Epidermal melanocyte (primary cell): ENCODE measurements around the gene MRPL14.
"Not testable (repeated sequence)": the region's sequence is repeated elsewhere in the genome, so short reads cannot be mapped to it uniquely, and the experiment has no call there.

Source experiments
- DNase-seq: peaks from one replicate; pipeline ENCODE4 v3.0.0; 2011; ENCODE audit warnings: low spot score; ENCODE audit not compliant: insufficient read length

The MRPL14 gene

GRCh38 chr6:44150317-44150917 is 23.2 kb upstream of the MRPL14 start:
- no peak for DNase-seq

GRCh38 chr6:44149369-44150012 is 22.2 kb upstream of the MRPL14 start:
- no peak for DNase-seq

DNA sequence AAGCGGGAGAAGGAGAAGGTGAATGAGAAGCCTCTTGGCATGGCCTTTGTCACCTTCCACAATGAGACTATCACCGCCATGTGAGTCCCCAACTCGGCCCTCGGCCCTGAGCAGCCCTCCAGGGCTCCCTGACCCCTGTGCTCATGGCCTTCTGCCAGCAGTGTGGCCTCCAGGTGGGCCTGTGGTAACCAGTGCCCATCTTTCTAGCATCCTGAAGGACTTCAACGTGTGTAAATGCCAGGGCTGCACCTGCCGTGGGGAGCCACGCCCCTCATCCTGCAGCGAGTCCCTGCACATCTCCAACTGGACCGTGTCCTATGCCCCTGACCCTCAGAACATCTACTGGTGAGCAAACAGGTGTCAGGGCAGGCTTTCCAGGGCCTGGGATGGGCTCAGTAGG is 21.1 kb upstream of the MRPL14 start:
- no peak for DNase-seq

DNA sequence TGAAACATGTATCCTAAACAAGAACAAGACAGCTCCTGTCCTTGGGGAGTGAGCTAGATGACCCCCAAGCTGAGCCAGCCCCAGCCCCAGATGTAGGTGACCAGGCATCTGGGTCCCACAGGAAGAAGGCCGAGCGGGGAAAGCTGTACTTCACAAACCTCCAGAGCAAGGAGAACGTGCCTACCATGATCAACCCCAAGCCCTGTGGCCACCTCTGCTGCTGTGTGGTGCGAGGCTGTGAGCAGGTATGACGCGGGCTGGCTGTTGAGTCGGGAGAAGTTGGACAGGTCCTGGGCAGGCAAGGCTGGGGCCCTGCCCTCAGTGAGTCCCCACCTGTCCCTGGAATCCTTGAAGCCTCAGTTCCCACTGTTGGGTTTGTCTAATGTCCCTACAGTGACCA is 20.0 kb upstream of the MRPL14 start:
- no peak for DNase-seq

- DNase-seq = no peak
Observed at GRCh38 chr6:44146685-44147084, 19.4 kb upstream of the MRPL14 start.

DNA sequence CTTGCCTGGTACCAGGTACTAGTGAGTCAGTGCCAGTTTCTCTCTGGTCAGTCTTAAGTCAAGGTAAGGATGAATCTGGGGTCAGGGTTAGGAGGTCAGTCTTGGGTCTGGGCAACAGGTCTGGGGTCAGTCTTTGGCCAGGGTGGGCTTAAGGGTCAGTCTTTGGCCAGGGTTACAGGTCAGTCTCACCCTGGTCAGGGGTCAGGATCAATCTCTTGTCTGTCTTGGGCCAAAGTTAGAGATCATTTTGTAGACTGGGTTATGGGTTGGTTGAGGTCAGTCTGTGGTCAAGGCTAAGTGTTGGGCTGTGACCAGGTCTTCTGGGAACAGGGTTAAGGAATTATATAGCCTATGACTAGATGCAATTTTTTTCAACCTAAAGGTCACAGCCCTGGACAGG is 18.6 kb upstream of the MRPL14 start:
- DNase-seq = no peak

DNA sequence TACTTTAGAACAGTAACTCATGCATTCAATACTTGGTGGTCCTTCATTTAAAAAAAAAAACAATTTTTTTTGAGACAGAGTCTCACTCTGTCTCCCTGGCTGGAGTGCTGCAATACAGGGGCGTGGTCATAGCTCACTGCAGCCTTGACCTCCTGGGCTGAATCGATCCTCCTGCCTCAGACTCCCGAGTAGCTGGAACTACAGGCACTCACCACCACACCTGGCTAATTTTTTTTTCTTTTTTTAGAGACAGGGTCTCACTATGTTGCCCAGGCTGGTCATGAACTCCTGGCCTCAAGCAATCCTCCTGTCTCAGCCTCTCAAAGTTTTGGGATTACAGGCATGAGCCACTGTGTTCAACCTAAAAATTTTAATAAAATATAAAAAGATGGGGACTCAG is 17.3 kb upstream of the MRPL14 start:
- not testable (repeated sequence) for DNase-seq

DNA sequence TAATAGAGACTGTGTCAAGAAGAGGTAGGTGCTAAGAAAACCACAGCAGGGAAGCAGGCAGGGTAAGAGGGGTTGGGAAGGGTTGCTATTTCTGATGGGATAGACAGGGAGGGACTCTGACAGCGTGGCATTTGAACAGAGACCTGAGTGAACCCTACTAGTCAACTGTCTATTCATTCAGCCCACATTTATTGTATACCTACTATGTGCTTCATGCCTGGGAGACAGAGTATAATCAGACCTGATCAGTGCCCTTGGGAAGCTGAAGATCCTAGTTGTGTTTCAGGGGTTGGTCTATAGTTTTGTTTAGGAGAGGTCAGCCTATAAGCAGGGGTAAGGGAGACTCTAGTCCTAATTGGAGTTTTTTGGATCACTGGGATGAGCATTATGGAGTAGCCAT is 16.5 kb upstream of the MRPL14 start:
- no peak for DNase-seq

GRCh38 chr6:44142835-44143234 is 15.6 kb upstream of the MRPL14 start:
- no peak for DNase-seq

GRCh38 chr6:44139351-44139743 is 12.1 kb upstream of the MRPL14 start:
- no peak for DNase-seq

DNA sequence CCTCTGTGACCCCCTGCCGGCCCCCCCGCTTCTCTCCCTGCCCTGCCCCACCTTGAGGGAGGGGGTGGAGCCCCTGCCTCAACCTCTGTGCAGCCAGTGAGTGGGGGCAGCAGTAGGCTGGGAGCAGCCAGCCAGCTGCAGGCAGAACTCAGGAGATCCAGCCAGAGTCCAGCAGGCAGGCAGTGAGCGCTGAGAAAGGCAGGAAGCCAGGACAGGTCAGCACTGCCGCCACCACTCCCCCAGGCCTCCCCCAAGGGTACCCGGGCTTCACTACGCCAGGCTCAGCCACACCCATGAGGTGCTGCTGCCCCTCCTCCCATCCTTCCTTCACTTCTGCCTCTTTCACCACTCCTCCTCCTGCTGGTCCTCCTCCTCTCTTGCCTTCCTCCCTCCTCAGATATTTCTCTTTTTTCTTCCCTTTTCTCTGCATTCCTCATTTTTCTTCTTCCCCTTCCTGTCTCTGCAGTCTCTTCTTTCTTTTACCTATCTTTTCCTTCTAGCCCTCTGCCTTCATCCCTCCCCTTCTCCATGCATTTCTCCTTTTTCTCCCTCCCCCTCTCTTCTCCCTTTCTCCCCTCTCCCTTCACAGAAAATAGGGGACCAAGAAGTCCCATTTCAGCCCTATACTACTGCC is 11.6 kb upstream of the MRPL14 start:
- DNase-seq = no peak

- no peak for DNase-seq
Observed at GRCh38 chr6:44135875-44136274, 8.6 kb upstream of the MRPL14 start.

DNA sequence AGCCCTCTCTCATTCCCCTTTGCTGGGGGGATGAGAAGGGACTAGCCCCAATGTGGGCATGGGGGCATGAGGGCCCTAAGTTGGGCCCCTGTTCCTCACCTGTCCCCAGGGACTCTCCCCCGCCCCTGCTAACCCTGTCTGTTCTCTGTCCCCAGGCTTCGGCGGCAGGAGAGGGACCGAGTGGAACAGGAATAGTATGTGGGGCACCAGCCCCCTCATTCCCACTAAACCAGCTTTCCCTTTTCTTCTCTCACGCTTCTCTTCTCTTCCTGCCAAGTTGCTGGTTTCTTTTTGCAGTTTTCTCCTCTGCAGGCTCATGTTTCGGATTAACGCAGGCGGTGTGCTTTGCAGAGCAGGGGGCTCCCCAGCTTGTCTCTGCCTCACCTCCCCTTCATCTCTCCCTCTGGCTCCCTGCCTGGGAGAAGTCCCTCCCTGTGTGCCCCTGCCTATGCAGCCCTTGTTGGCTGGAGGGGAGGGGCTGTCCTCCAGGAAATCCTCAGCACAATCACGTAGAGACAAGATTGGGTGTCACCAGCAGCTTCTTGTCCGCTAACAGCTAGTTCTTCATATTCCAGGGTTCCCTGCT is 8.0 kb upstream of the MRPL14 start:
- DNase-seq = no peak

DNA sequence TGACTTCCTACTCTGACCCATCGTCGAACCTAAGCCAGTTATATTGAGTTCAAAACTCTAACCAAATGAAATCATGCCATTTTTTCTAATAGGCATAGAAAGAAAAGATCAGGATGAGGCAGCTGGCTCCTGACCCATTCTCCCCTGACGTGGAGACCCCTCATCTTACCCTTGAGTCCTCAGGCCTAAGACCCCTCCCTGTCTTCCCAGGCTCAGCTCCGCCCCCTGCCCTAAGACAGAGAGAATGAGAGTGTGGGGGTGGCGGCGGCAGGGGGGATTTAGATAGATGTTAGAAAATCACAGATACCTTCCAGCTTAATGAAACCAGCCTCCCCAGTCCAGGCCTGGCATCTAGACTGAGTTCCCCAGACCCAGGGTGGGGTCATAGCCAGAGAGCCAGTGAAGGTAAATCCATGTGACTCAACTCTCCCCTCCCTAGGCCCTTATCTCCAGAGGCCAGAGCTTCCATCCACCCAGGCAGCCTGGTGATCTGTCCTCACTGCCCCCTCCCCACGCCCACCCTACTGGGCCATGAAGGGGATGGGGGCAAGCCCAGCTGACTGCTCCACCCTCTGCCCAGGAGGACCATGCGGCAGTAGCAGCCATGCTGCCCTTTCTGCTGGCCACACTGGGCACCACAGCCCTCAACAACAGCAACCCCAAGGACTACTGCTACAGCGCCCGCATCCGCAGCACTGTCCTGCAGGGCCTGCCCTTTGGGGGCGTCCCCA is 6.9 kb upstream of the MRPL14 start:
- no peak for DNase-seq

DNA sequence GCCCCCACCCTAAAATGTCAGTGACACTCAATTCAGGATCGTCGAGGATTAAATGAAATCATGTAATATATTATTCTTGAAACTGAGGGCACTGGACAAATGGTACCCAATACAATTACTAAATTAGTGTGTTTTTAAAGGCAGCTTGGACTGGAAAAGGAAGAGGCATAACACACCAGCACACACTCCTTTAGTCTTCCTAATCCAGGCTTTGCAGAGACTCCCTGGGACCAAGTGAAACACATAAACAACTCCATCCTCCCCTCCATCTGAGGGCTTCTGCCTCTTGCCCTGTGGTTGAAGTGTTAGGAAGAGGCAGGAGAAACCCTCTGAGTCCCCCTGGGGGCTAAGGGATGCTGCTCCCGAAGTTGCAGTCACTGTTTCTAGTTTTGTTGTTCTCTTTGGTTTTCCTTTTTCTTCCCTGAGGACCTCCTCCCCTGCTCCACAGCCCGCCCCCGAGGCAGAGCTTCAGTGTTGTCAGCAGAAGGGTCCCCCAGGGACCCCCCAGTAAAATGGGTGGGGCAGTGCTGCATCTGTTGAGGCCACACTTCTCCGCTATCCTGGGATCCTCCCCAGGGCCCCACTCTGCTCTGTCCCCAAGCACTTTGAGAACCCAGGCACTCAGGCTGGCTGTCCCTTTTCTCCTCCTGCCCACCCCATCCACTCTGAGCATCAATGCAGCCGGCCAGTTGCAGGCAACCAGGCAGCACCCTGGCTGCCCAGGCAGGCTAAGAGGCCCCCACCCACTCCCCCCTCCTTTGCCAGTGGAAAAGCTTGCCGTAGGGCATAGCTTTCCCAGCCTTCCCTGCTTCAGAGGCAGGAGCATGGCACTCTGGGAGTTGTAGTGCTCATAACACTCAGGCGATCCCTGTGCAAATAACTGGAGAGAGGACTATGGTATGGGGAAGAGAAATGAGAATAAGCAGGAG is 6.0 kb upstream of the MRPL14 start:
- peak; percentile 90 for DNase-seq

- no peak for DNase-seq
Observed at GRCh38 chr6:44132476-44132875, 5.2 kb upstream of the MRPL14 start.

DNA sequence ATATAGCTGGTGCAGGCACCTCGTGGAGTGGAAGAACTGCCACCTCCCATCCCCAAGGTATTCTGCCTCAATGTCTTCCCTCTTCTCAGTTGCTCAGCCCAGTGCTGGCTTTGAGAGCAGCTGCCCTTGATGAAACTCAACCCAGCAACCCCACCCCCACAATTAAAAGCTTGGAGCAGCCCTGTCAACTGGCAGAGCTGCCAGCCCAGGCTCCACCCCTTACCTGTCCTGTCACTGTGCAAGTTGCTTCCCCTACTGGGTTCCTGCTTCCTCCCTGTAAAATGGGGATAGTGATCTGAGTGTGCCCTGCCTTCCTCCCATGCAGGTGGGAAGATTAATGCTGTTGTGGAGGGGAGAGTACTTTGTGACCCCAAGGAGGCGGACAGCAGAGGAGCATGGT is 4.6 kb upstream of the MRPL14 start:
- no peak for DNase-seq

GRCh38 chr6:44129841-44130322 is 2.6 kb upstream of the MRPL14 start:
- DNase-seq = no peak

DNA sequence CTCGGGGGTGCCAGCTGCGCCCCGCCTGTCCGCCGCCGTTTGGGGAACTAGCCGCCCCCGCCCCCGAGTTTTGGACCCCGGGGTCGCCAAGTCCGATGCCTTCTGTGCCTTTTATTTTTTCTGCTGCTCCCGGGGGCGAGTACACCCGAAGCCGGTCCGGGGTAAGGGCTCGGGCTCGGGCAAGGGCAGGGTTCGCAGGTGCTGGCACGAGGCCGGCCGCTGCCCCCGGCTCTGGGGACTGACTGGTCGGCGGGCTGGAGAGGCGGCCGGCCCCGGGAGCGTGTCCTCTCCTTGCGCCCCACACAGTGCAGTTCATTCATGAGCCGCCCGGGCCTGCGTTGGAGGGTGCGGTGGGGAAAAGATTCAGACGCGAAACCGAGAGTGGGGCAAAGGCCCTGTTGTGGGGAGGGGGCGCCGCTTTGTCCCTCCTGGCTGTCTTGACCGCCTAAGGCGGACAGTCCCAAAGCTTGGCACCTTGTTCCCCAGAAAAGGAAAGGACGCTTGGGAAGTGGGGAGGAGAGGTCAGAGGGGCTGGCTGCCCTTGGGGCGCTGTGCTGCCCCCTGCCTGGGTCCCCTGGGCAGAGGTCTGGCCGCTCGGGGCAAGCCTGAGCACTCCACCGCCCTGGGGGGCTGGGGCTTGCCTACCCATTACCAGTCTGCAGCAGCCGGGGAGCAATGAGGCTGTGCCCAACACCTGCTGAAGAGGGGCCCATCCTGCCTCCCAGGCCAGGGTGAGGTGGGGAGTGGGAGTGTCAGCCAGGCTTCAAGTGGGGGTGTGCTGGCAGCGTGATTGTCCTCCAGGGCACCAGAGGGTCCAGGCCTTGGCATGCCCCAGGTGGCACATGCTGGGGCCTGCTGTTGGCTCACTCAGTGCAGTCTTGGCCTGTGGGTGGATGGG is 1.0 kb upstream of the MRPL14 start:
- DNase-seq = peak; percentile 46
